Lower leg skin (tissue), 4 donors: ENCODE results near the gene ABHD8. TPM values are rescaled to one million over a fixed set of nuclear protein-coding genes. Genes with fewer than 3 reads are reported as not detected.
A peak's percentile ranks its signal among the peaks of the same experiment; 100 is the strongest.

Experiments used
- DNase-seq, 2 donors: peaks; one replicate each; pipeline ENCODE4 v3.0.0-alpha.2; 2019; ENCODE audit warnings: low spot score in 2 of 2
- H3K4me3 ChIP-seq: fragments of 200-600 bp; sonication (generic); 2 replicates; pipeline ENCODE4 v1.5.1; 2017; ENCODE audit warnings: mild to moderate bottlenecking, low read depth; ENCODE audit not compliant: poor library complexity, severe bottlenecking
- CTCF ChIP-seq, 3 donors: fragments of 450-650 bp; IDR thresholded peaks; one replicate each; pipeline ENCODE4 v1.5.1; 2016; ENCODE audit warnings: antibody characterized with exemption in 3 of 3, mild to moderate bottlenecking in 3 of 3, moderate library complexity in 2 of 3
- POLR2A ChIP-seq, 2 donors: fragments of 450-650 bp; IDR thresholded peaks; one replicate each; pipeline ENCODE4 v1.6.1; 2016 to 2017; ENCODE audit warnings: antibody characterized with exemption in 2 of 2, mild to moderate bottlenecking in 1 of 2, moderate library complexity in 1 of 2
- WGBS, 2 donors: methylation state at CpG; one replicate each; pipeline ENCODE4 v1.1.5; 2018; 5-methylcytosine and 5-hydroxymethylcytosine counted together
- intact Hi-C: fragments of 100-400 bp; cut with DNase I; formaldehyde crosslinking; loops from one replicate; pipeline ENCODE4 v1.15.0; 2023; ENCODE audit warnings: low total_unique reads
- total RNA-seq, 4 donors: library from RNA; depleted of rRNA; stranded (reverse); fragments of >200 nt; gene quantifications; one replicate each; pipeline ENCODE4 v1.1.0, GENCODE V29; 2016

The ABHD8 gene
- total RNA-seq, 4 donors from 2014 or later: 20.2 to 34.9 (median 27.7) TPM

GRCh38 chr19:17294051-17294891 is 9.0 kb downstream of the ABHD8 start:
- TF ChIP-seq POLR2A (IDR thresholded peaks at IDR 0.05) (no peak), CTCF (IDR thresholded peaks at IDR 0.05) (no peak)
- WGBS, 2 donors: 81 to 82% methylated on average over 46 to 48 of the region's 48 CpGs
- intact Hi-C loops: loop anchor here (10.0 kb wide), 1 partner anchor 91 kb away; no protein-coding TSS in a partner anchor
- no peak overlapping the region for H3K4me3 ChIP-seq
- no peak for DNase-seq

GRCh38 chr19:17293605-17294004 is 9.6 kb downstream of the ABHD8 start:
- intact Hi-C loops: loop anchor here (10.0 kb wide), 1 partner anchor 91 kb away; no protein-coding TSS in a partner anchor
- no peak for TF ChIP-seq POLR2A (IDR thresholded peaks at IDR 0.05)
- TF ChIP-seq CTCF (IDR thresholded peaks at IDR 0.05): no peak
- no peak for DNase-seq
- whole genome bisulfite sequencing, 2 donors: 86 to 91% methylated on average over 14 of the region's 14 CpGs
- H3K4me3 ChIP-seq: no peak overlapping the region

- WGBS, 2 donors: 0 to 3% methylated on average over 18 to 21 of the region's 46 CpGs
- intact Hi-C loops: loop anchor here (10.0 kb wide), 1 partner anchor 92 kb away; no protein-coding TSS in a partner anchor
- H3K4me3 ChIP-seq: peak overlapping the region; percentile 6
- DNase-seq: peak; percentile 65 to 93
- TF ChIP-seq CTCF (IDR thresholded peaks at IDR 0.05): no peak
These were observed 10.7 kb downstream of the ABHD8 start for GRCh38 chr19:17292301-17293074.

GRCh38 chr19:17289489-17289888 is 13.7 kb downstream of the ABHD8 start:
- intact Hi-C loops: loop anchor here (10.0 kb wide), 1 partner anchor 85 kb away; no protein-coding TSS in a partner anchor
- no peak for DNase-seq
- WGBS, 2 donors: 29 to 32% methylated on average over 21 to 22 of the region's 22 CpGs
- TF ChIP-seq POLR2A (IDR thresholded peaks at IDR 0.05) (no peak), CTCF (IDR thresholded peaks at IDR 0.05) (no peak)
- no peak overlapping the region for H3K4me3 ChIP-seq

- TF ChIP-seq CTCF (IDR thresholded peaks at IDR 0.05): no peak
- no peak for TF ChIP-seq POLR2A (IDR thresholded peaks at IDR 0.05)
- H3K4me3 ChIP-seq: no peak overlapping the region
- WGBS, 2 donors: 92% methylated on average over 9 of the region's 9 CpGs
- intact Hi-C loops: loop anchor here (10.0 kb wide), 1 partner anchor 82 kb away; no protein-coding TSS in a partner anchor
- no peak for DNase-seq
These were observed 16.5 kb downstream of the ABHD8 start for GRCh38 chr19:17286752-17287151.
